ENCODE data around the gene HYI. TPM values are rescaled to one million over a fixed set of nuclear protein-coding genes. Genes with fewer than 3 reads are reported as not detected.

The HYI gene
- polyA plus RNA-seq, 2 of the 4 experiments (the other 2 are of a cell fraction), result 7.2 to 15.1 TPM

- FAIRE-seq (no peak), DNase-seq (ENCODE audit: low read depth in 1 of 2, low spot score in 1 of 2) (no peak), ATAC-seq (no peak)
- no peak overlapping the region for H3K4me3 ChIP-seq
- H3K9me3 ChIP-seq, result no peaks in the 10 kb centered on the region
- no peaks in the 10 kb centered on the region for H3K4me1 ChIP-seq
- WGBS (ENCODE audit: missing lambda C conversion rate), result 81% methylated on average over 6 of the region's 7 CpGs
- ChIA-PET CTCF (interaction anchor here (1.5 kb wide), 1 partner anchor 208 kb away, joined by 4 read pairs; no protein-coding TSS in a partner anchor), POLR2A (no interaction called here)
- TF ChIP-seq FOSB (CRISPR knock-in tag; IDR thresholded peaks at IDR 0.05) (no peak), CBX2 (IDR thresholded peaks at IDR 0.05; ENCODE audit: borderline replicate concordance, low read depth) (no peak), PHF8 (IDR thresholded peaks at IDR 0.05; ENCODE audit: borderline replicate concordance, low read depth) (no peak), RAD21 (conservative IDR thresholded peaks at IDR 0.05 in 1 of 2, IDR thresholded peaks at IDR 0.05 in 1 of 2) (no peak), HDAC2 (IDR thresholded peaks at IDR 0.05) (no peak), SMC3 (IDR thresholded peaks at IDR 0.05) (no peak), CBX8 (IDR thresholded peaks at IDR 0.05) (no peak), ZC3H11A (IDR thresholded peaks at IDR 0.05) (no peak), RNF2 (IDR thresholded peaks at IDR 0.05; ENCODE audit: borderline replicate concordance, low read depth) (no peak), KDM1A (IDR thresholded peaks at IDR 0.05; ENCODE audit: low read depth) (no peak), HOXB13 (CRISPR knock-in tag; IDR thresholded peaks at IDR 0.05; ENCODE audit: low read depth) (no peak), NPAS2 (CRISPR knock-in tag; IDR thresholded peaks at IDR 0.05; ENCODE audit: borderline replicate concordance) (no peak), HMGXB4 (CRISPR knock-in tag; IDR thresholded peaks at IDR 0.05; ENCODE audit: borderline replicate concordance) (no peak), RCOR1 (IDR thresholded peaks at IDR 0.05; ENCODE audit: low read depth, low read length) (no peak), SREBF2 (IDR thresholded peaks at IDR 0.05) (no peak)
- TF ChIP-seq, protein P1, sequence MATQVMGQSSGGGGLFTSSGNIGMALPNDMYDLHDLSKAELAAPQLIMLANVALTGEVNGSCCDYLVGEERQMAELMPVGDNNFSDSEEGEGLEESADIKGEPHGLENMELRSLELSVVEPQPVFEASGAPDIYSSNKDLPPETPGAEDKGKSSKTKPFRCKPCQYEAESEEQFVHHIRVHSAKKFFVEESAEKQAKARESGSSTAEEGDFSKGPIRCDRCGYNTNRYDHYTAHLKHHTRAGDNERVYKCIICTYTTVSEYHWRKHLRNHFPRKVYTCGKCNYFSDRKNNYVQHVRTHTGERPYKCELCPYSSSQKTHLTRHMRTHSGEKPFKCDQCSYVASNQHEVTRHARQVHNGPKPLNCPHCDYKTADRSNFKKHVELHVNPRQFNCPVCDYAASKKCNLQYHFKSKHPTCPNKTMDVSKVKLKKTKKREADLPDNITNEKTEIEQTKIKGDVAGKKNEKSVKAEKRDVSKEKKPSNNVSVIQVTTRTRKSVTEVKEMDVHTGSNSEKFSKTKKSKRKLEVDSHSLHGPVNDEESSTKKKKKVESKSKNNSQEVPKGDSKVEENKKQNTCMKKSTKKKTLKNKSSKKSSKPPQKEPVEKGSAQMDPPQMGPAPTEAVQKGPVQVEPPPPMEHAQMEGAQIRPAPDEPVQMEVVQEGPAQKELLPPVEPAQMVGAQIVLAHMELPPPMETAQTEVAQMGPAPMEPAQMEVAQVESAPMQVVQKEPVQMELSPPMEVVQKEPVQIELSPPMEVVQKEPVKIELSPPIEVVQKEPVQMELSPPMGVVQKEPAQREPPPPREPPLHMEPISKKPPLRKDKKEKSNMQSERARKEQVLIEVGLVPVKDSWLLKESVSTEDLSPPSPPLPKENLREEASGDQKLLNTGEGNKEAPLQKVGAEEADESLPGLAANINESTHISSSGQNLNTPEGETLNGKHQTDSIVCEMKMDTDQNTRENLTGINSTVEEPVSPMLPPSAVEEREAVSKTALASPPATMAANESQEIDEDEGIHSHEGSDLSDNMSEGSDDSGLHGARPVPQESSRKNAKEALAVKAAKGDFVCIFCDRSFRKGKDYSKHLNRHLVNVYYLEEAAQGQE (IDR thresholded peaks at IDR 0.05), result no peak
- H3K27ac ChIP-seq, result no peak overlapping the region
- H3K4me2 ChIP-seq, result no peak overlapping the region
Measured at GRCh38 chr1:43434256-43434655, 19.5 kb downstream of the HYI start.

GRCh38 chr1:43432907-43433306, 20.8 kb downstream of the HYI start:
- Histone ChIP-seq H3K4me2 (no peak overlapping the region), H3K4me1 (no peaks in the 10 kb centered on the region), H3K4me3 (no peak overlapping the region), H3K27ac (no peak overlapping the region), H3K9me3 (no peaks in the 10 kb centered on the region)
- ChIA-PET CTCF (interaction anchor here (0.9 kb wide), 1 partner anchor 18 kb away, joined by 3 read pairs; no protein-coding TSS in a partner anchor), POLR2A (no interaction called here)
- 100% methylated on average over 3 of the region's 5 CpGs for WGBS (ENCODE audit: missing lambda C conversion rate)
- TF ChIP-seq CBX2 (IDR thresholded peaks at IDR 0.05; ENCODE audit: borderline replicate concordance, low read depth), result no peak
- TF ChIP-seq PHF8 (IDR thresholded peaks at IDR 0.05; ENCODE audit: borderline replicate concordance, low read depth), result no peak
- TF ChIP-seq CHD2 (IDR thresholded peaks at IDR 0.05; ENCODE audit: low read length, partially characterized antibody), result no peak
- TF ChIP-seq RCOR1 (IDR thresholded peaks at IDR 0.05; ENCODE audit: low read depth, low read length), result no peak
- no peak for TF ChIP-seq MAFK (IDR thresholded peaks at IDR 0.05; ENCODE audit: partially characterized antibody)
- no peak for TF ChIP-seq SMC3 (IDR thresholded peaks at IDR 0.05)
- no peak for TF ChIP-seq ESRRA (IDR thresholded peaks at IDR 0.05; ENCODE audit: borderline replicate concordance, low read length)
- no peak for TF ChIP-seq MAX (IDR thresholded peaks at IDR 0.05)
- TF ChIP-seq EP300 (IDR thresholded peaks at IDR 0.05), result no peak
- no peak for TF ChIP-seq NR3C1 (IDR thresholded peaks at IDR 0.05)
- TF ChIP-seq, protein P1 (IDR thresholded peaks at IDR 0.05), result no peak
- DNase-seq (ENCODE audit: low read depth in 1 of 2, low spot score in 1 of 2) (no peak), ATAC-seq (no peak), FAIRE-seq (no peak)

Measured in A549 (cell line).